Loucy (cell line): ENCODE data around the gene SLC35E3.

ENCODE experiments used
- H2AFZ ChIP-seq: fragments of 200-600 bp; sonication (generic); 2 replicates; pipeline ENCODE4 v1.6.0; 2016; ENCODE audit warnings: antibody characterized with exemption, mild to moderate bottlenecking, low read length, moderate library complexity
- H3F3A ChIP-seq: fragments of 200-600 bp; 2 replicates; pipeline ENCODE4 v1.6.0; 2016; ENCODE audit warnings: antibody characterized with exemption, low read depth, mild to moderate bottlenecking
- H3K27me3 ChIP-seq: fragments of 200-600 bp; sonication (generic); 2 replicates; pipeline ENCODE4 v1.6.1; 2014; ENCODE audit warnings: low read length, mild to moderate bottlenecking; ENCODE audit not compliant: insufficient read depth, poor library complexity, severe bottlenecking
- H3K36me3 ChIP-seq: fragments of 200-600 bp; sonication (generic); 2 replicates; pipeline ENCODE4 v1.6.1; 2016; ENCODE audit warnings: low read length; ENCODE audit not compliant: insufficient read depth
- H3K4me1 ChIP-seq: fragments of 200-600 bp; sonication (generic); 2 replicates; pipeline ENCODE4 v1.5.1; 2014; ENCODE audit warnings: low read length, mild to moderate bottlenecking; ENCODE audit not compliant: insufficient read depth, poor library complexity, severe bottlenecking
- H3K4me2 ChIP-seq: fragments of 200-600 bp; sonication (generic); 2 replicates; pipeline ENCODE4 v1.6.0; 2014; ENCODE audit warnings: antibody characterized with exemption, low read length, low read depth, mild to moderate bottlenecking; ENCODE audit not compliant: poor library complexity, severe bottlenecking
- H3K4me3 ChIP-seq: fragments of 200-600 bp; sonication (generic); 2 replicates; pipeline ENCODE4 v1.5.1; 2014; ENCODE audit warnings: low read length, mild to moderate bottlenecking, mixed read lengths; ENCODE audit not compliant: poor library complexity, severe bottlenecking
- H3K79me2 ChIP-seq: fragments of 200-600 bp; sonication (generic); 2 replicates; pipeline ENCODE4 v1.6.1; 2014; ENCODE audit warnings: low read length; ENCODE audit not compliant: insufficient read depth
- H3K9ac ChIP-seq: fragments of 200-600 bp; sonication (generic); 2 replicates; pipeline ENCODE4 v1.6.0; 2014; ENCODE audit warnings: mild to moderate bottlenecking, low read depth, low read length, moderate library complexity; ENCODE audit not compliant: poor library complexity, severe bottlenecking
- H3K9me2 ChIP-seq: fragments of 200-600 bp; sonication (generic); replicated peaks from 2 replicates; pipeline ENCODE4 v1.6.1; 2016; ENCODE audit warnings: low read depth, low read length, mixed read lengths
- H3K9me3 ChIP-seq: fragments of 200-600 bp; sonication (generic); 2 replicates; pipeline ENCODE4 v1.6.1; 2014; ENCODE audit warnings: mild to moderate bottlenecking, antibody characterized with exemption, low read length, low read depth; ENCODE audit not compliant: insufficient read depth
- H4K20me1 ChIP-seq: fragments of 200-600 bp; sonication (generic); 2 replicates; pipeline ENCODE4 v1.6.0; 2014; ENCODE audit warnings: antibody characterized with exemption, low read length, mild to moderate bottlenecking; ENCODE audit not compliant: insufficient read depth, poor library complexity, severe bottlenecking
- CTCF ChIP-seq: fragments of 200-600 bp; sonication (generic); conservative IDR thresholded peaks from 2 replicates; pipeline ENCODE4 v1.5.1; 2014; ENCODE audit warnings: mild to moderate bottlenecking, antibody characterized with exemption, low read length
- EZH2phosphoT487 ChIP-seq: fragments of 200-600 bp; IDR thresholded peaks from 2 replicates; pipeline ENCODE4 v1.6.1; 2018; ENCODE audit warnings: antibody characterized with exemption, mild to moderate bottlenecking, moderate library complexity, borderline replicate concordance

The SLC35E3 gene

GRCh38 chr12:68733661-68734071, 12.3 kb upstream of the SLC35E3 start:
- no peaks in the 10 kb centered on the region for H3F3A ChIP-seq
- H3K4me1 ChIP-seq, result peaks cover 2% of the 10 kb centered on the region
- TF ChIP-seq CTCF (no peak), EZH2phosphoT487 (no peak)
- no peak overlapping the region for H2AFZ ChIP-seq
- no peaks in the 10 kb centered on the region for H4K20me1 ChIP-seq
- peaks cover 63% of the 10 kb centered on the region; the same call in 1 of the 2 replicates for H3K36me3 ChIP-seq
- no peak overlapping the region for H3K4me2 ChIP-seq
- H3K9ac ChIP-seq, result no peak overlapping the region
- H3K9me3 ChIP-seq, result no peaks in the 10 kb centered on the region
- no peaks in the 10 kb centered on the region for H3K79me2 ChIP-seq
- H3K27me3 ChIP-seq, result no peaks in the 10 kb centered on the region
- H3K4me3 ChIP-seq, result no peak overlapping the region
- no peaks in the 10 kb centered on the region for H3K9me2 ChIP-seq

- no peak overlapping the region for H3K4me3 ChIP-seq
Observed at GRCh38 chr12:68739891-68740290, 6.1 kb upstream of the SLC35E3 start.

GRCh38 chr12:68743356-68743755, 2.6 kb upstream of the SLC35E3 start:
- H3K9ac ChIP-seq, result no peak overlapping the region
- H2AFZ ChIP-seq, result no peak overlapping the region
- H3K4me2 ChIP-seq, result no peak overlapping the region
- peaks cover 4% of the 10 kb centered on the region; the same call in 1 of the 2 replicates for H3F3A ChIP-seq
- no peak for TF ChIP-seq EZH2phosphoT487
- TF ChIP-seq CTCF, result no peak
- H3K4me3 ChIP-seq, result no peak overlapping the region
- H3K9me3 ChIP-seq, result no peaks in the 10 kb centered on the region
- H3K36me3 ChIP-seq, result peaks cover 22% of the 10 kb centered on the region; the same call in 1 of the 2 replicates
- peaks cover 20% of the 10 kb centered on the region for H3K79me2 ChIP-seq
- H4K20me1 ChIP-seq, result no peaks in the 10 kb centered on the region
- no peaks in the 10 kb centered on the region for H3K9me2 ChIP-seq
- H3K27me3 ChIP-seq, result no peaks in the 10 kb centered on the region
- peaks cover 17% of the 10 kb centered on the region for H3K4me1 ChIP-seq

More at GRCh38 chr12:68739891-68740290, 6.1 kb upstream of the SLC35E3 start:
- no peaks in the 10 kb centered on the region for H4K20me1 ChIP-seq
- H3K9me2 ChIP-seq, result no peaks in the 10 kb centered on the region
- H3K36me3 ChIP-seq, result peaks cover 44% of the 10 kb centered on the region; the same call in 1 of the 2 replicates
- H3K79me2 ChIP-seq, result no peaks in the 10 kb centered on the region
- no peaks in the 10 kb centered on the region for H3K4me1 ChIP-seq
- TF ChIP-seq EZH2phosphoT487, result no peak
- TF ChIP-seq CTCF, result no peak
- H3K9me3 ChIP-seq, result no peaks in the 10 kb centered on the region
- no peak overlapping the region for H3K4me2 ChIP-seq
- no peaks in the 10 kb centered on the region for H3K27me3 ChIP-seq
- no peak overlapping the region for H3K9ac ChIP-seq
- H2AFZ ChIP-seq, result no peak overlapping the region
- H3F3A ChIP-seq, result no peaks in the 10 kb centered on the region
